ENCODE measurements around the gene EML5. TPM values are rescaled to one million over a fixed set of nuclear protein-coding genes. Genes with fewer than 3 reads are reported as not detected.

EML5 gene
- total and polyA plus RNA-seq, 2 of the 13 experiments (the other 11 are each of a cell fraction or from before 2014, with no cell fraction given): 0.11 TPM; not detected in 1

GRCh38 chr14:88683119-88683518 is 109.6 kb downstream of the EML5 start:
- in situ Hi-C loops (cut with HindIII; ENCODE audit: extremely low pct_ligation_motif_present, low pct_unique_long_range_greater_than_20kb) (no loop called here), intact Hi-C loops (cut with micrococcal nuclease; ENCODE audit: unreplicated experiment) (no loop called here)
- ChIA-PET POLR2A (no interaction called here), CTCF (ENCODE audit: low intra/inter-chr PET ratio, low total read pairs) (no interaction called here)
- TF ChIP-seq ZNF276 (CRISPR knock-in tag; IDR thresholded peaks at IDR 0.05; ENCODE audit: low read depth): no peak
- TF ChIP-seq MATR3 (CRISPR knock-in tag; IDR thresholded peaks at IDR 0.05): no peak
- no peak for TF ChIP-seq PAWR (CRISPR knock-in tag; IDR thresholded peaks at IDR 0.05; ENCODE audit: borderline replicate concordance)
- no peak for TF ChIP-seq JDP2 (CRISPR knock-in tag; IDR thresholded peaks at IDR 0.05; ENCODE audit: borderline replicate concordance)
- no peak for TF ChIP-seq MEIS2 (CRISPR knock-in tag; IDR thresholded peaks at IDR 0.05)
- TF ChIP-seq, protein P1, sequence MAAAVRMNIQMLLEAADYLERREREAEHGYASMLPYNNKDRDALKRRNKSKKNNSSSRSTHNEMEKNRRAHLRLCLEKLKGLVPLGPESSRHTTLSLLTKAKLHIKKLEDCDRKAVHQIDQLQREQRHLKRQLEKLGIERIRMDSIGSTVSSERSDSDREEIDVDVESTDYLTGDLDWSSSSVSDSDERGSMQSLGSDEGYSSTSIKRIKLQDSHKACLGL (CRISPR knock-in tag; IDR thresholded peaks at IDR 0.05): no peak
- TF ChIP-seq ZNF709 (CRISPR knock-in tag; IDR thresholded peaks at IDR 0.05): no peak
- TF ChIP-seq ATF7 (IDR thresholded peaks at IDR 0.05): no peak
- no peak for TF ChIP-seq ATF7 (CRISPR knock-in tag; IDR thresholded peaks at IDR 0.05)
- TF ChIP-seq CAMTA2 (CRISPR knock-in tag; IDR thresholded peaks at IDR 0.05; ENCODE audit: borderline replicate concordance): no peak
- no peak for TF ChIP-seq SP2 (CRISPR knock-in tag; IDR thresholded peaks at IDR 0.05)
- TF ChIP-seq HNRNPUL1 (IDR thresholded peaks at IDR 0.05; ENCODE audit: low read depth, low read length): no peak
- no peak for TF ChIP-seq ZNF816 (CRISPR knock-in tag; IDR thresholded peaks at IDR 0.05; ENCODE audit: borderline replicate concordance)
- no peaks in the 10 kb centered on the region for H3K4me1 ChIP-seq (ENCODE audit: insufficient read depth, low read length)
- H4K20me1 ChIP-seq (ENCODE audit: insufficient read depth, low read length): no peaks in the 10 kb centered on the region
- no peak overlapping the region for H2AFZ ChIP-seq (ENCODE audit: low read length)
- H3K9me3 ChIP-seq (ENCODE audit: low read length): no peaks in the 10 kb centered on the region
- no peak overlapping the region for H3K27ac ChIP-seq (ENCODE audit: extremely low read length, insufficient read depth, low read length)
- no peaks in the 10 kb centered on the region for H3K36me3 ChIP-seq (replicated peaks in 1 of 2; ENCODE audit: control insufficient read depth in 1 of 2, insufficient read depth in 2 of 2, low read length in 2 of 2)
- 4% methylated on average over 2 of the region's 2 CpGs for WGBS (ENCODE audit: low lambda C conversion rate)
- H3K79me2 ChIP-seq (ENCODE audit: insufficient read depth, low read length): no peaks in the 10 kb centered on the region
- H3K4me3 ChIP-seq (replicated peaks in 1 of 3; ENCODE audit: insufficient read depth in 1 of 3, low read depth in 2 of 3, low read length in 3 of 3): no peak overlapping the region
- BruUV-seq (replicated peaks): no TSS peak
- no peak overlapping the region for H3K4me2 ChIP-seq (ENCODE audit: low read depth, low read length)
- no peak overlapping the region for H3K9ac ChIP-seq (ENCODE audit: insufficient read depth, low read depth, low read length)
- FAIRE-seq (no peak), ATAC-seq (no peak), DNase-seq (ENCODE audit: low spot score) (no peak)
- no peaks in the 10 kb centered on the region; a peak in 1 of 5 replicates for H3K27me3 ChIP-seq (ENCODE audit: control insufficient read depth in 1 of 2, insufficient read depth in 2 of 2, low read length in 2 of 2)
